Activated T-cell treated with anti-CD3 and anti-CD28 coated beads, Interleukin-2, amount 50 U/mL, for 72 hours (primary cell): ENCODE results near the gene SSTR1. TPM values are rescaled to one million over a fixed set of nuclear protein-coding genes. Genes with fewer than 3 reads are reported as not detected.
"Not testable (repeated sequence)": the region's sequence is repeated elsewhere in the genome, so short reads cannot be mapped to it uniquely, and the experiment has no call there.

ENCODE experiments used
- ATAC-seq, 2 donors: fragments of 150-1000 bp; cut with Tn5 transposase; replicated peaks in 1 of 2; 2 replicates each; pipeline ENCODE4 v1.10.0; 2021; ENCODE audit warnings: moderate library complexity in 2 of 2, mild to moderate bottlenecking in 1 of 2
- DNase-seq, 2 donors: peaks; one replicate each; pipeline ENCODE4 v3.0.0; 2021 to 2022; ENCODE audit warnings: mixed read lengths in 1 of 2
- H3K27ac Mint-ChIP-seq: one replicate; pipeline ENCODE4 v1.8.0; 2022; ENCODE audit warnings: mild to moderate bottlenecking, moderate library complexity, mixed read lengths
- H3K27me3 Mint-ChIP-seq: one replicate; pipeline ENCODE4 v1.8.0; 2022; ENCODE audit warnings: low read depth, mixed read lengths
- H3K36me3 Mint-ChIP-seq, 2 donors: one replicate each; pipeline ENCODE4 v1.8.0; 2022; ENCODE audit warnings: mixed read lengths in 2 of 2, mild to moderate bottlenecking in 1 of 2; ENCODE audit not compliant: insufficient read depth in 2 of 2
- H3K4me1 Mint-ChIP-seq: one replicate; pipeline ENCODE4 v1.8.0; 2022; ENCODE audit warnings: low read depth, mixed read lengths
- H3K4me3 Mint-ChIP-seq, 2 donors: one replicate each; pipeline ENCODE4 v1.8.0; 2022; ENCODE audit warnings: mild to moderate bottlenecking in 2 of 2, mixed read lengths in 2 of 2, moderate library complexity in 2 of 2
- H3K9me3 Mint-ChIP-seq, 2 donors: one replicate each; pipeline ENCODE4 v1.8.0; 2022; ENCODE audit warnings: mixed read lengths in 2 of 2
- total RNA-seq, 2 donors: library from RNA; stranded (reverse); gene quantifications; one replicate each; pipeline ENCODE4 v1.2.3, GENCODE V29; 2022

Gene SSTR1
- total RNA-seq, 2 donors from 2014 or later, result not detected

DNA sequence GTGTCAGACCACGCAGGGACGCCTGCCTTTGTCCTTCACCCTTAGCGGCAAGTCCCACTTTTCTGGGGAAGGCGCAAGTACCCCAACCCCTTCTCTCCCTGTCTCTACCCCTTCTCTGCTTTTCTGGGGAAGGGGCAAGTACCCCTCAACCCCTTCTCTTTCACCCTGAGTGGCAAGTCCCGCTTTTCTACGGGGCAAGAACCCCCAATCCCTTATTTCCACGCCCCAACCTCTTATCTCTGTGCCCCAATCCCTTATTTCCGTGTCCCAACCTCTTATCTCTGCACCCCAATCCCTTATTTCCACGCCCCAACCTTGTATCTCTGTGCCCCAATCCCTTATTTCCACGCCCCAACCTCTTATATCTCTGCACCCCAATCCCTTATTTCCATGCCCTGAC is 16.2 kb upstream of the SSTR1 start:
- not testable (repeated sequence) for ATAC-seq, DNase-seq, H3K27ac Mint-ChIP-seq, H3K4me3 Mint-ChIP-seq, H3K9me3 Mint-ChIP-seq, H3K36me3 Mint-ChIP-seq, H3K4me1 Mint-ChIP-seq, H3K27me3 Mint-ChIP-seq

DNA sequence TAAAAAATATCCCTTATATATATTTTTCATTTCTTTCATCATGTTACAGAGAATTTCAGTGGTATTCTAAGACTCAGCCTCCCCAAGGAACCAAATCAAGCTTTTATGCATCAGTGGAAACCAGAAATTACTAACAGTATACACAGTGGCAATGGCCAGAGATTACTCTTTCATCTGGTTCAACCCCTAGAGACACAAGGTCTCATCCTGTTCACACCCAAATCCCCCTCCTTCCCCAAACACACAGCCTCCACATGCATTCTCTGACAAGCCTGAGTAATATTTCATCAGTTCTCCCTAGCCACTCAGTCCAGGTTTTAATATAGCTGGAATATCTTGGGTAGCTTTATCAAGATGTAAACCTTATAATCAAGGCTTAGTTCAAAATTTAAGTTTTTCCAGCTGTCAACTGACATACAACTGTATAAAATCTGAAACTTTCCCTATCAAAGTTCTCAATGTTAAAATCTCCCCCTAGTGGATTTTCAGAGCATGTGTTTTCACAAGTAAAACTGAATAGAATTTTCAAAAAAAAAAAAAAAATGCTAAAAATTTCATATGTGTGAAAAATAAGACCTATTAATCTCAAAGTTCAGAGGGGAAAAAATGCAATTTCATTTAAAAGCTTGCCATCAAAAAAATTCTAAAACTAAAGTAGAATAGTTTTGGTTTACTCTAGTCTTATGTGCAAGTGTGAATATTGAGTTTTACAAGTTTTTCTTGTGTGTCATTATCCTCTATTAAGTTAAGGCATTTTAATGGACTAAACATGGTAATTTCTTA is 10.5 kb upstream of the SSTR1 start:
- Mint-ChIP-seq H3K36me3 (no peaks in the 10 kb centered on the region), H3K9me3 (no peaks in the 10 kb centered on the region), H3K4me1 (peaks cover 5% of the 10 kb centered on the region), H3K27ac (no peak overlapping the region), H3K4me3 (no peak overlapping the region), H3K27me3 (no peaks in the 10 kb centered on the region)
- DNase-seq (no peak), ATAC-seq (peak; percentile 36 to 67)

DNA sequence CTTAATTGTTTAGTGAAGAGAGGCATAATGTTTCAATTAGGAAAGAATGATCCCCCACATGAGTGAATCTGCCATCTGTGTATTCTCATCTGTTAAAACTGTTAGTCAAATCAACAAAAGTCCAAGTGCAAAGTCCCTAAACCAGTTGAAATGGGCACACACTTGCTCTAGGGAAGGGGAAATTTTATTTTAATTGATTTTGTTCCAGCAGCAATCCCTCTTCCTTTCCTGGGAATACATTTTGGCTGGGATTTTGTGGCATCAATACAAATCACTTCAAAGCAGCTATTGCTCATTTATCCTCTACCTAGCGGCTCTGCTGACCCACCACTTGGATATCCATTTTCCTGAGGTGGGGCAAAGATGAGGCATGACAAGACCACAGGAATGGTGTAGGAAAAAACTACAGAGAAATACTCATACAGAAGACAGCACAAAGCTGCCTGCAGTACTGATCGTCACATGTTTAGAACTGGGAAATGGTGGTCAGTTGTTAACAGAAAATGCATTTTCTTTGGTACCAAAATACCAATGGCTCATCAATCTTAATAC is 9.8 kb upstream of the SSTR1 start:
- no peaks in the 10 kb centered on the region for H3K27me3 Mint-ChIP-seq
- ATAC-seq, result no peak
- no peaks in the 10 kb centered on the region for H3K9me3 Mint-ChIP-seq
- DNase-seq, result no peak
- peaks cover 5% of the 10 kb centered on the region for H3K4me1 Mint-ChIP-seq
- H3K36me3 Mint-ChIP-seq, result no peaks in the 10 kb centered on the region
- no peak overlapping the region for H3K27ac Mint-ChIP-seq
- no peak overlapping the region for H3K4me3 Mint-ChIP-seq

DNA sequence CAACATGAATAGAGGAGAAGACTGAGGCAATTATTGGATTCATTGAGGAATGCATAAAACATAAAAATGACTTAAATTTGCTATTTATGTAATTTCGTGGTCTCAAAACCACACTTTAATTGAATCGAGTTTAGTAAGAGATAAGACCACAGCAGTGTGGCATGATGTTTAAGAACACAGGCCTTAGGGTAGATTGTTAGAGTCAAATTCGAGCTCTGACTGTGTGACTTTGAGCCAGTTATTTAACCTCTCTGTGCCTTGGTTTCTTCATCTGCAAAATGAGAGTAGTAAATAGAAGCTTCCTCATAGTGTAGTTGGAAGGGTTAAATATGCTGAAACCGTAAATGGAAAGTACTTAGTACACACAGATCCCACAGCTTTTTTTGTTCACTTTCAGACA is 9.3 kb upstream of the SSTR1 start:
- peaks cover 5% of the 10 kb centered on the region for H3K4me1 Mint-ChIP-seq
- no peak overlapping the region for H3K27ac Mint-ChIP-seq
- no peak for ATAC-seq
- H3K27me3 Mint-ChIP-seq, result no peaks in the 10 kb centered on the region
- no peak overlapping the region for H3K4me3 Mint-ChIP-seq
- no peak for DNase-seq
- no peaks in the 10 kb centered on the region for H3K9me3 Mint-ChIP-seq
- no peaks in the 10 kb centered on the region for H3K36me3 Mint-ChIP-seq

DNA sequence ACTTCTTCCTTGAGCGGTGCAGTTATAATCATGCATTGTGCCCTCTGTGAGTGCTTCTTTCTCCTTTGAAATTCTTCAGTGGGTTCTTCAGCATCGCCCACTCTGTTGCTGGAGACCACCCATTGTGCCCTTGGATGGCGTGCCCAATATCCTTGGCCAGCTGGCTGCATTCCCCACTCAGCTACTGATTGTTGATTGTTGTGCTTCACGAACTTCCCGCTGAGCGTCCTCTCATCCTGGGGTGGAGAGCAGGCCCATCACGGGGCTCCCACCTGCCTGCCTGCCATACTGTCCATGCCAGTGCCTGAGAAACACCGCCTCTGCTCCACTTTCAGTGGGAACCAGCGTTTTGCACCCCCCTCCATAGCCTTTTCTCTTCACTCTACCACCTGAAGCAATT is 8.6 kb upstream of the SSTR1 start:
- Mint-ChIP-seq H3K4me1 (peaks cover 5% of the 10 kb centered on the region), H3K9me3 (no peaks in the 10 kb centered on the region), H3K36me3 (no peaks in the 10 kb centered on the region), H3K27ac (no peak overlapping the region), H3K4me3 (no peak overlapping the region), H3K27me3 (no peaks in the 10 kb centered on the region)
- no peak for DNase-seq
- no peak for ATAC-seq

DNA sequence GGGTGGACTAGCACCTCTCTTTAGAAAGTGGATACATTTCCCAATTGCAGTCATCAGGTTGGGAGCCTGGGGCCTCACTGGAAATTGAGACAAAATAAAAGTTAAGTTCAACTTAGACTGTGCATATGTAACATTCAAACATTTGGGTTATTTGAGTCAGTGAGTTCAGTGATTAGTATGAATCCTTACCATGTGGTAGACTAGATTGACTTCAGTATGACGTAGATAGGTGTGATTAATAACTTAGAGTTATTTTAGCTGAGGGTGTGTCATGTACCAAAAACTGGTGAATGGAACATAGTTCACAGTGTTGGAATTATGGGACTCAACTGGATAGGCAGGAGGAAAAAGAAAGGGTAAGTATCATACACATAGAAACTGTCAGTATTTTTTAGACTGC is 8.0 kb upstream of the SSTR1 start:
- DNase-seq (no peak), ATAC-seq (peak; percentile 58 to 85)
- Mint-ChIP-seq H3K36me3 (no peaks in the 10 kb centered on the region), H3K4me3 (no peak overlapping the region), H3K9me3 (no peaks in the 10 kb centered on the region), H3K4me1 (peaks cover 5% of the 10 kb centered on the region), H3K27ac (no peak overlapping the region), H3K27me3 (no peaks in the 10 kb centered on the region)

DNA sequence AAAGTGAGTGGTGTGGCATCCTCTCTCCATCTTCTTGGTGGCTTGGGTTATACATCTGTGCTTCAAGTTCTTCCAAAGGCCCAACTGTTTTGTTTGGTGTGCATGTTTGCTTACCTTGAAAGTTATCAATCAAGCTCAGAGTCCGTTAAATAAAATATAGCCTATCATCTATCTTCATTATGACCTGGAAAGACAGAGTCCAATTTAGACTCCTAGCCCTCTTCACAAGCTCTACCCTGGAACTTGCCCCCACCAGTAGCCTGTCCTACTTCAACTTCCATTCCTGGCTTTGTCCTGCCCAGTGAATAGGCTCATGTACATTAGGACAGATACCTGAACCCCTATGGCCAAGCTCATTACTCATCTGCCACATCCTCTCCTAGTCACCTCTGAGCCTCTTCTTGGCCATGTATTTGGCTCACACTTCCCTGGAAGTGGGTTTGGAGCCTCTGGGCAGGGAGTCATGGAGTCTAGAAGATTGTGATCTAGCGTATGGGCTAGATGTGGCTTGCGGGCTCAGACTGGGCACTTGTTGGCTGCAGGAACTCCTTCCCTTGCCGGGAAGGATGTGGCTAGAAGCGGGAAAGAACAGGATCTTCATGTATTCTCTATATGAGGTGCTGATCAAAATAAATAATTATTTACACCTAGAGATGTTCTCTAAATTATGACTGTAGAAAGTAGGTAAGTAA is 6.4 kb upstream of the SSTR1 start:
- no peak for DNase-seq
- Mint-ChIP-seq H3K36me3 (no peaks in the 10 kb centered on the region), H3K4me3 (no peak overlapping the region), H3K27ac (no peak overlapping the region), H3K9me3 (peaks cover 0 to 2% of the 10 kb centered on the region in 2 donors), H3K27me3 (peaks cover 4% of the 10 kb centered on the region), H3K4me1 (peaks cover 5% of the 10 kb centered on the region)
- ATAC-seq, result no peak

DNA sequence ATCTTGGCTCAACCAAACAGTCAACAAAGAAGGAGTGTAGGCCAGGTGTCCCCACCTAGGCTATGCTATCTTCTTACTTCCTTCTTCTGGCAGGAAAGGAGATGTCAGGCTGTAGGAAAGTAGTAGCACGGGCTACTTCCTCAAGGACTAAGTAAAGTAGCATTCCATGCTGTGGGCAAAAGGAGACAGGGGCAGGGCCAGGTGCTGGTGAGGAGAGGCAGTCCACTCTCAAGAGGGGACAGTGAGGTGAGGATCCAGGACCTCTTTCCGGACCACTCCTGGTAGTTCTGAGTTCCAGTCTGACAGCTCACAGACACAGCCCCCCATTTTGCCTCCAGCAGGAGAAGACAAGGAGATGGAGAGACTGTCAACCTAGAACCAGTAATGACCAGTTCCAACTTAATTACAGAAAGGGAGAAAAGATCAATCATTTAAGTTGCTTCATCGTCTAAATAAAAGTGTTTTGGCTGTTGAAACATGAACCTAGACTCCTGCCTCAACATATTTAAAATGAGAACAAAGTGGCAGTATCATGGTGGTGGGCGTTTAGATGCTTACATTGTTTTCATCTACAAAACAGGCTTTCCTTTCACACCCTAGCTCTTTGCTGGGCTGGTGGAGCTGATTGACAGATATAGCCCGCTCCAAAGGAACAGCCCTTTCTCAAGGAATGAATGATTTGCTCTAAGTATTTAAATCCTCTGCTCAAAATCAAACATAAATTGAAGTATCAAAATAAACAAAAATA is 5.1 kb upstream of the SSTR1 start:
- H3K4me1 Mint-ChIP-seq, result peaks cover 4% of the 10 kb centered on the region
- H3K36me3 Mint-ChIP-seq, result no peaks in the 10 kb centered on the region
- H3K4me3 Mint-ChIP-seq, result no peak overlapping the region
- DNase-seq (no peak), ATAC-seq (no peak)
- peaks cover 0 to 2% of the 10 kb centered on the region in 2 donors for H3K9me3 Mint-ChIP-seq
- H3K27me3 Mint-ChIP-seq, result peaks cover 17% of the 10 kb centered on the region
- no peak overlapping the region for H3K27ac Mint-ChIP-seq

DNA sequence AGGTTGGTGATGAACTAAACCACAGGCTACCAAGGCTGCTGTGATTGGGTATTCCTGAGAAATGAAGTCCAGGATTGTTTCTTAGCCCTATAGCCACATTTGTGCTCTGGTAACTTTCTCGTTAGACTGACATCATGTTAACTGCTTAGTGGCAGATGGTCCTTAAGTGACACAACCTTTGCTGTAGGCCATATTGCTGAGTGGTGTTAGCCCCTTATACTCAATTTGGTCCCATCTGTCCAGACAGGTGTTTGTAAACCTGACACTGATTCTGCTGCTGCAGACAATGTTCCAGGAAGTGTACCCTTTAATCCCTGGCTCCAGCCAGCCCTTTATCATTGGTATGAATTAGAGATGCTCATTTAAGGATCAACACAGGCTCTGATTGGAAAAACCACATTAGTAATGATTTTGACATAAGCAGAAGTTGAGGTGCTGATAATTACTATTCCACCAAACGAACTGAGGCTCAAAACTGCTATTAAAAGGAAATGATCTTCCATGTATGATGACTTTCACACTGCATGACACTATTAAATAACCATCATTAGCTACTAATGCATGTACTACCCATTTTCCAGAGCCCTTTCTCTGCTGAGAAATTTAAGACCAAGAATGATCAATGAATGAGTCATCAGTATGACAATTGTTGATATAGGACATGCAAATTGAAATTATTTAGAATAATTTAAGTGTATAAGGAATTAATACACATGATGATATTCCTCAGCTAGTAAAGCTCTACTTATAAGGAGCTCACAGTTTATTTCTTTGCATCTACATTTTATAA is 3.6 kb upstream of the SSTR1 start:
- ATAC-seq (no peak), DNase-seq (no peak)
- Mint-ChIP-seq H3K36me3 (no peaks in the 10 kb centered on the region), H3K4me1 (peaks cover 15% of the 10 kb centered on the region), H3K27me3 (peaks cover 30% of the 10 kb centered on the region), H3K9me3 (peaks cover 0 to 2% of the 10 kb centered on the region in 2 donors), H3K27ac (no peak overlapping the region), H3K4me3 (no peak overlapping the region)

DNA sequence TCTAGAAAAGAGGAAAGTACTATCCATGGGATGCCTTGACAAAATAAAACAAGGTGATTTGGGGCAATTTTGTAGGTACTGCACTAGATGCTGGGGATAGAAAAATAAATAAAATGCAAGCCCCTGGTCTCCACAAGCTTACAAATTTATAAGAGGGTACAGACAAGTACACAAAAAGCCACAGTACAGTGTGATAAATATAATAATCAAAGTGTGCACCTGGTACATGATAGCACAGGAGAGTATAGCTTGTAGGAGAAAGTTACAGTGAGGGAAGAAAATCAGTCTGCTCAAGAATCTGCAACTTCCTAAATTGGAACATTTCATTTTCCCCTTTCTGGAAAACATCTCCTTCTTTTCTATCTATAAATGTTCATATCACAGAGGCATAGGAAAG is 3.0 kb upstream of the SSTR1 start:
- Mint-ChIP-seq H3K4me3 (no peak overlapping the region), H3K9me3 (peaks cover 0 to 2% of the 10 kb centered on the region in 2 donors), H3K4me1 (peaks cover 19% of the 10 kb centered on the region), H3K27me3 (peaks cover 35% of the 10 kb centered on the region), H3K36me3 (no peaks in the 10 kb centered on the region), H3K27ac (no peak overlapping the region)
- DNase-seq (no peak), ATAC-seq (no peak)

DNA sequence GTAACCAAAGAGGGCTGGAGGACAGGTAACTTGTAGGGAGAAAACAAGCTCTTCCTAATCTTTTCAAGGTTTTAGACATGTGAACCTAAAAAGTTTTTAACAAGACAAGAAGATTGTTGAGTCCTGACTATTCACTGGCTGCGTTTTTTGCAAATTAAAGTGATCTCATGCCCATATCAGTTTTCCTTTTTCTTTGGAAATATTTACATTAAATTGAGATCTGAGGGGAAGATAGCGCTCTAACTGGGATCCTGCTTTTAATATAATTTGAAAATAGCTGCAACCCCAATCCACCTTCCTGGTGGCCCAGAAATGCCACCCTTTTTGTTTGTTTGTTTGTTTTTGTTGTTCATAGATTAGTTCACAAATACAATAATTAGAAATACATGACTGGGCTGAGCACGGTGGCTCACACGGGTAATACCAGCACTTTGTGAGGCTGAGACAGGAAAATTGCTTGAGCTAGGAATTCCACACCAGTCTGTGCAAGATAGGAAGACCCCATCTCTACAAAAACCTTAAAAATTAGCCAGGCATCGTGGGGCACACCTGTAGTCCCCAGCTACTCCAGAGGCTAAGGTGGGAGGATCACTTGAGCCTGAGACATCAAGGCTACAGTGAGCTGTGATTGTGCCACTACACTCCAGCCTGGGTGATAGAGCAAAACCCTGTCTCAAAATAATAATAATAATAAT is 2.4 kb upstream of the SSTR1 start:
- peaks cover 24% of the 10 kb centered on the region for H3K4me1 Mint-ChIP-seq
- no peak for ATAC-seq

More for the DNA sequence above, 2.4 kb upstream of the SSTR1 start:
- Mint-ChIP-seq H3K9me3 (peaks cover 0 to 2% of the 10 kb centered on the region in 2 donors), H3K27me3 (peaks cover 40% of the 10 kb centered on the region), H3K4me3 (no peak overlapping the region), H3K36me3 (no peaks in the 10 kb centered on the region), H3K27ac (no peak overlapping the region)
- DNase-seq, result no peak
